ENCODE results near the gene NOC2L.

DNA sequence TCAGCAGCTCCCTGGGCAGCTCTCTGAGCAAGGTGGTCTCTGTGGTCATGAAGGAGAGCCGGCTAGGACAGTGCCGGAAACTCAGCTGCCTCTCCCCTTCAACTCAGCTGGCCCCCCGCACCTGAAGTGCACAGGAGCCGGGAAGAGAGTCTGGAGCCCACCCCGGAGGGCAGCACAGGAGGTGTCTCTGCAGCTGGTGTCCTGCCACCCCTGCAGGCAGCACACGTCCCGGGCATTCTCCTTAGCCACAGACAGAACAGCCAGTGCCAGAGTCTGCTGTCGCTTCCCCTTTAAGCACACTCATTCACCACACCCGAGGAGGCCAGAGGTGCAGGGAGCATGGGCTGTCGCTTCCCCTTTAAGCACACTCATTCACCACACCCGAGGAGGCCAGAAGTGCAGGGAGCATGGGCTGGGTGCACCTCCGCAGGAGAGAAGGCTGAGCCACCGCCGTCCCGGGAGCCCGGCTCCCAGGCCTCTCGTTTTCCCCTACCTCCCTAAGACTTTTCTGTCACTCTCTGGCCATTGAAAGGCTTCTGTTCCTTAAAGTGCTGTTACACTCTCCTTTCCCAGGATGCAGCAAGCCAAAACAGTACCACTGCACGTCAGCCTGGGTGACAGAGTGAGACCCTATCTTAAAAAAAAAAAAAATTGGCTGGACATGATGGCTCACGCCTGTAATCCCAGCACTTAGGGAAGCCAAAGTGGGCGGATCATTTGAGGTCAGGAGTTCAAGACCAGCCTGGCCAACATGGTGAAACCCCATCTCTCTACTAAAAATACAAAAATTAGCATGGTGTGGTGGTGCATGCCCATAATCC lies 52.2 kb downstream of the NOC2L start:
- TF ChIP-seq CTCF (IDR thresholded peaks at IDR 0.05; ENCODE audit: extremely low read depth in 1 of 2, insufficient read depth in 1 of 2, low read depth in 1 of 2, low read length in 2 of 2) (no peak), GATA2 (IDR thresholded peaks at IDR 0.05; ENCODE audit: insufficient read depth, insufficient read length, low read depth, low read length) (no peak), EZH2 (IDR thresholded peaks at IDR 0.05; ENCODE audit: borderline replicate concordance, low read depth, low read length, severe bottlenecking) (no peak), POLR2A (IDR thresholded peaks at IDR 0.05; ENCODE audit: low read depth, low read length) (no peak)

Data from endothelial cell of umbilical vein (primary cell).